HG02884 (cell line): ENCODE data around the gene GBP4.

Source experiments
- ATAC-seq: cut with Tn5 transposase; IDR thresholded peaks from one replicate; pipeline ENCODE4 v1.9.1; 2021; ENCODE audit warnings: mild to moderate bottlenecking, moderate library complexity; ENCODE audit not compliant: unreplicated experiment

Gene GBP4

GRCh38 chr1:89172468-89173143 lies 26.1 kb downstream of the GBP4 start:
- no peak for ATAC-seq

- ATAC-seq: no peak
These were observed 27.7 kb downstream of the GBP4 start for GRCh38 chr1:89171067-89171438.

GRCh38 chr1:89170170-89171066 lies 28.3 kb downstream of the GBP4 start:
- no peak for ATAC-seq

GRCh38 chr1:89169166-89169565 lies 29.6 kb downstream of the GBP4 start:
- ATAC-seq: no peak

- ATAC-seq: no peak
These were observed 31.0 kb downstream of the GBP4 start for GRCh38 chr1:89167590-89168230.

- no peak for ATAC-seq
These were observed 32.0 kb downstream of the GBP4 start for GRCh38 chr1:89166705-89167104.

GRCh38 chr1:89165811-89166210 lies 32.9 kb downstream of the GBP4 start:
- ATAC-seq: no peak

- ATAC-seq: no peak
These were observed 47.7 kb downstream of the GBP4 start for GRCh38 chr1:89151047-89151446.

GRCh38 chr1:89149976-89150375 lies 48.8 kb downstream of the GBP4 start:
- no peak for ATAC-seq

- ATAC-seq: no peak
These were observed 49.5 kb downstream of the GBP4 start for GRCh38 chr1:89149229-89149628.

GRCh38 chr1:89147678-89148658 lies 50.8 kb downstream of the GBP4 start:
- no peak for ATAC-seq

GRCh38 chr1:89146721-89147120 lies 52.0 kb downstream of the GBP4 start:
- no peak for ATAC-seq

GRCh38 chr1:89143484-89143883 lies 55.3 kb downstream of the GBP4 start:
- ATAC-seq: no peak

- ATAC-seq: no peak
These were observed 56.6 kb downstream of the GBP4 start for GRCh38 chr1:89142160-89142559.

- ATAC-seq: no peak
These were observed 65.0 kb downstream of the GBP4 start for GRCh38 chr1:89133747-89134146.
